Gastroesophageal sphincter (tissue), 4 donors: Measurements from ENCODE around the gene TAF11L12. TPM values are rescaled to one million over a fixed set of nuclear protein-coding genes. Genes with fewer than 3 reads are reported as not detected.

Source experiments
- ATAC-seq: fragments of 150-250 bp; one replicate; pipeline ENCODE4 v1.9.1; 2016; ENCODE audit warnings: mild to moderate bottlenecking, moderate library complexity
- H3K27ac ChIP-seq, 4 donors: fragments of 200-600 bp; sonication (generic) in 3 of 4; 1 replicate in 3 of 4; 2 replicates in 1 of 4; pipeline ENCODE4 v1.5.1; 2016 to 2019
- H3K27me3 ChIP-seq: fragments of 200-600 bp; sonication (generic); one replicate; pipeline ENCODE4 v1.5.1; 2019
- H3K36me3 ChIP-seq, 2 donors: fragments of 200-600 bp; sonication (generic); one replicate each; pipeline ENCODE4 v1.5.1; 2019; ENCODE audit warnings: control low read depth in 1 of 2
- H3K4me1 ChIP-seq, 3 donors: fragments of 200-600 bp; sonication (generic); 1 replicate in 2 of 3; 2 replicates in 1 of 3; pipeline ENCODE4 v1.5.1; 2016 to 2019; ENCODE audit warnings: control low read depth in 2 of 3
- H3K4me3 ChIP-seq, 2 donors: fragments of 200-600 bp; sonication (generic); one replicate each; pipeline ENCODE4 v1.5.1; 2019; ENCODE audit warnings: mild to moderate bottlenecking in 1 of 2, moderate library complexity in 1 of 2
- H3K9me3 ChIP-seq, 3 donors: fragments of 200-600 bp; sonication (generic); one replicate each; pipeline ENCODE4 v1.5.1; 2017 to 2019; ENCODE audit warnings: control low read depth in 2 of 3
- EP300 ChIP-seq: sonication (generic); formaldehyde crosslinking; IDR thresholded peaks from one replicate; pipeline ENCODE4 v1.6.1; 2017; ENCODE audit warnings: antibody characterized with exemption, mild to moderate bottlenecking
- POLR2A ChIP-seq, 2 donors: fragments of 450-650 bp; IDR thresholded peaks; one replicate each; pipeline ENCODE4 v1.6.1; 2017; ENCODE audit warnings: antibody characterized with exemption in 2 of 2, mild to moderate bottlenecking in 2 of 2, moderate library complexity in 1 of 2
- POLR2AphosphoS5 ChIP-seq: sonication (generic); formaldehyde crosslinking; IDR thresholded peaks from one replicate; pipeline ENCODE4 v1.6.1; 2017; ENCODE audit warnings: antibody characterized with exemption
- WGBS, 2 donors: methylation state at CpG; one replicate each; pipeline ENCODE4 v1.1.5; 2018; ENCODE audit warnings: low coverage in 1 of 2; 5-methylcytosine and 5-hydroxymethylcytosine counted together
- small RNA-seq, 4 donors: library from RNA; depleted of rRNA; stranded (forward); fragments of <200 nt; gene quantifications; one replicate each; pipeline ENCODE3, GENCODE V24; 2016
- total RNA-seq, 4 donors: library from RNA; depleted of rRNA; stranded (reverse); fragments of >200 nt; gene quantifications; one replicate each; pipeline ENCODE4 v1.1.0, GENCODE V29; 2016
- TF ChIP-seq, protein P1 (sequence below), 4 experiments: fragments of 200-600 bp in 2 of 4; fragments of 450-650 bp in 2 of 4; sonication (generic) in 1 of 4; IDR thresholded peaks; one replicate each; pipeline ENCODE4 v1.5.1; 2017 to 2019; ENCODE audit warnings: antibody characterized with exemption in 4 of 4, mild to moderate bottlenecking in 2 of 4, moderate library complexity in 2 of 4

TAF11L12 gene
- total RNA-seq, 4 donors from 2014 or later: not detected

DNA sequence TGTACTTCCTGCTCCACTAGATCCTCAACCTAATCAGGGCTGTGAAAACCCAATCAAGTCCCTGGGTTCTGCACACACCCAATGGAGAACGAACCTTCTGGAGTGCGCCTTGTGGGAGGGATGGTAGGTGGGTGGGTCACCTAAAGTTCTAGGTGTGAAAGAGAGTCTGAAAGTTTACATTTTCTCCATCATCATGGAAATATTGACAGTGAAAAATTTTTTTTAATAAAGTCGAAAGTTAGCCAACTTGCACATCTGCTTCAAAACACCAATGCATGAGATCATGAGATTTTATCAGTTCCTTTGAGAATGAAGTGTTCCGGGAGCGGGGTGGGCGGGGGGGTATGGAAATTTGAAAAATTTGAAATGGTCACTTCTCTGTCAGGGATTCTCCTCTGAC lies 45.7 kb downstream of the TAF11L12 start:
- TF ChIP-seq POLR2AphosphoS5: no peak
- TF ChIP-seq EP300: no peak
- TF ChIP-seq, protein P1, sequence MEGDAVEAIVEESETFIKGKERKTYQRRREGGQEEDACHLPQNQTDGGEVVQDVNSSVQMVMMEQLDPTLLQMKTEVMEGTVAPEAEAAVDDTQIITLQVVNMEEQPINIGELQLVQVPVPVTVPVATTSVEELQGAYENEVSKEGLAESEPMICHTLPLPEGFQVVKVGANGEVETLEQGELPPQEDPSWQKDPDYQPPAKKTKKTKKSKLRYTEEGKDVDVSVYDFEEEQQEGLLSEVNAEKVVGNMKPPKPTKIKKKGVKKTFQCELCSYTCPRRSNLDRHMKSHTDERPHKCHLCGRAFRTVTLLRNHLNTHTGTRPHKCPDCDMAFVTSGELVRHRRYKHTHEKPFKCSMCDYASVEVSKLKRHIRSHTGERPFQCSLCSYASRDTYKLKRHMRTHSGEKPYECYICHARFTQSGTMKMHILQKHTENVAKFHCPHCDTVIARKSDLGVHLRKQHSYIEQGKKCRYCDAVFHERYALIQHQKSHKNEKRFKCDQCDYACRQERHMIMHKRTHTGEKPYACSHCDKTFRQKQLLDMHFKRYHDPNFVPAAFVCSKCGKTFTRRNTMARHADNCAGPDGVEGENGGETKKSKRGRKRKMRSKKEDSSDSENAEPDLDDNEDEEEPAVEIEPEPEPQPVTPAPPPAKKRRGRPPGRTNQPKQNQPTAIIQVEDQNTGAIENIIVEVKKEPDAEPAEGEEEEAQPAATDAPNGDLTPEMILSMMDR (IDR thresholded peaks at IDR 0.05): no peak
- no peak for TF ChIP-seq POLR2A (IDR thresholded peaks at IDR 0.05)
- no peaks in the 10 kb centered on the region for H3K9me3 ChIP-seq
- 50 to 53% methylated on average over 4 of the region's 6 CpGs for WGBS, 2 donors
- H3K36me3 ChIP-seq: no peaks in the 10 kb centered on the region
- H3K4me3 ChIP-seq: no peak overlapping the region
- no peak for ATAC-seq
- H3K4me1 ChIP-seq: no peaks in the 10 kb centered on the region
- no peak overlapping the region for H3K27ac ChIP-seq
- H3K27me3 ChIP-seq: no peaks in the 10 kb centered on the region

Small RNA genes within 50 kb of the gene (small RNA-seq; reads per million reads assigned to genes)
- 0 reads per million in 4 donors for gene AC233724.1
- 0 reads per million in 4 donors for gene AC233724.2
- gene AC233724.3: 0 reads per million in 4 donors
- 0 reads per million in 4 donors for gene AC233724.4
- 0 reads per million in 4 donors for gene AC233724.6
- gene AC233724.7: 0 reads per million in 4 donors

Other genes with a start within 250 kb of the TAF11L12 start
- gene TAF11L2, start 112.2 kb upstream of the TAF11L12 start, total RNA-seq: not detected
- not detected for gene TAF11L3, start 92.0 kb upstream of the TAF11L12 start, total RNA-seq
- not detected for gene TAF11L4, start 88.6 kb upstream of the TAF11L12 start, total RNA-seq
- not detected for gene TAF11L5, start 85.2 kb upstream of the TAF11L12 start, total RNA-seq
- not detected for gene TAF11L6, start 81.7 kb upstream of the TAF11L12 start, total RNA-seq
- not detected for gene TAF11L7, start 24.6 kb upstream of the TAF11L12 start, total RNA-seq
- gene TAF11L8, start 19.4 kb upstream of the TAF11L12 start, total RNA-seq: not detected
- gene TAF11L9, start 16.0 kb upstream of the TAF11L12 start, total RNA-seq: not detected
- not detected for gene TAF11L10, start 12.6 kb upstream of the TAF11L12 start, total RNA-seq
- gene TAF11L11, start 6.2 kb upstream of the TAF11L12 start, total RNA-seq: not detected
- not detected for gene TAF11L13, start 21.7 kb downstream of the TAF11L12 start, total RNA-seq
- not detected for gene TAF11L14, start 24.1 kb downstream of the TAF11L12 start, total RNA-seq